Stimulated activated CD4-positive, alpha-beta T cell treated with anti-CD3 and anti-CD28 coated beads, Interleukin-2, amount 100 ng/mL, for 4 hours (primary cell): ENCODE data around the gene HJURP.
"Not testable (repeated sequence)": the region's sequence is repeated elsewhere in the genome, so short reads cannot be mapped to it uniquely, and the experiment has no call there.

ENCODE experiments used
- DNase-seq: peaks from one replicate; pipeline ENCODE4 v3.0.0-alpha.2; 2020; ENCODE audit warnings: low read depth

HJURP gene

GRCh38 chr2:233854241-233854981, at the start of gene HJURP:
Gene HJURP (minus strand): TSS chr2:233854535. CDS start chr2:233854500, 35 bp downstream.
- DNase-seq, result peak; percentile 78

GRCh38 chr2:233901884-233902283, 47.5 kb upstream of the HJURP start:
- DNase-seq, result no peak

- DNase-seq, result no peak
These were observed 47.0 kb upstream of the HJURP start for GRCh38 chr2:233901367-233901766.

GRCh38 chr2:233896253-233896652, 41.9 kb upstream of the HJURP start:
- not testable (repeated sequence) for DNase-seq

- DNase-seq, result no peak
These were observed 38.5 kb upstream of the HJURP start for GRCh38 chr2:233892793-233893192.

GRCh38 chr2:233882353-233882752, 28.0 kb upstream of the HJURP start:
- no peak for DNase-seq

GRCh38 chr2:233872125-233872524, 17.8 kb upstream of the HJURP start:
- not testable (repeated sequence) for DNase-seq

GRCh38 chr2:233871432-233871831, 17.1 kb upstream of the HJURP start:
- DNase-seq, result no peak

GRCh38 chr2:233867993-233868532, 13.7 kb upstream of the HJURP start, which contains the start of gene MSL3B:
Gene MSL3B (minus strand): TSS chr2:233868386.
- peak; percentile 36 for DNase-seq

GRCh38 chr2:233866479-233866878, 12.1 kb upstream of the HJURP start:
- no peak for DNase-seq

GRCh38 chr2:233865838-233866237, 11.5 kb upstream of the HJURP start:
- no peak for DNase-seq

- no peak for DNase-seq
These were observed 8.0 kb upstream of the HJURP start for GRCh38 chr2:233862261-233862768.

- DNase-seq, result no peak
These were observed 4.0 kb upstream of the HJURP start for GRCh38 chr2:233858331-233858730.

GRCh38 chr2:233857511-233858141, 3.3 kb upstream of the HJURP start:
- peak; percentile 9 for DNase-seq

- no peak for DNase-seq
These were observed 1.8 kb upstream of the HJURP start for GRCh38 chr2:233856184-233856583.

- DNase-seq, result no peak
These were observed 1.0 kb upstream of the HJURP start for GRCh38 chr2:233855345-233855744.

- no peak for DNase-seq
These were observed 473 bp downstream of the HJURP start for GRCh38 chr2:233853883-233854240.

- DNase-seq, result no peak
These were observed 982 bp downstream of the HJURP start for GRCh38 chr2:233853353-233853752.

GRCh38 chr2:233852056-233852455, 2.3 kb downstream of the HJURP start:
- DNase-seq, result no peak

GRCh38 chr2:233851169-233851568, 3.2 kb downstream of the HJURP start:
- no peak for DNase-seq

GRCh38 chr2:233850745-233851144, 3.6 kb downstream of the HJURP start:
- DNase-seq, result no peak

GRCh38 chr2:233849607-233850271, 4.6 kb downstream of the HJURP start:
- DNase-seq, result no peak

GRCh38 chr2:233848276-233848675, 6.1 kb downstream of the HJURP start:
- DNase-seq, result no peak
